HG03066 (cell line): ENCODE results near the gene NEK9.
A peak's percentile ranks its signal among the peaks of the same experiment; 100 is the strongest.
"Not testable (repeated sequence)": the region's sequence is repeated elsewhere in the genome, so short reads cannot be mapped to it uniquely, and the experiment has no call there.

Experiments
- ATAC-seq: cut with Tn5 transposase; IDR thresholded peaks from one replicate; pipeline ENCODE4 v1.9.1; 2021; ENCODE audit warnings: low read depth; ENCODE audit not compliant: unreplicated experiment

NEK9 gene

GRCh38 chr14:75069121-75069810 lies 57.6 kb downstream of the NEK9 start, which contains the start of gene ZC2HC1C:
ZC2HC1C (plus strand) TSS chr14:75069641; CDS start chr14:75070574, 933 bp downstream.
- ATAC-seq: peak; percentile 74

- ATAC-seq: no peak
Observed at GRCh38 chr14:75068294-75069120, 58.3 kb downstream of the NEK9 start.

- ATAC-seq: not testable (repeated sequence)
Observed at GRCh38 chr14:75067765-75068164, 59.1 kb downstream of the NEK9 start.

- no peak for ATAC-seq
Observed at GRCh38 chr14:75067212-75067611, 59.6 kb downstream of the NEK9 start.

GRCh38 chr14:75066691-75067090 lies 60.2 kb downstream of the NEK9 start:
- ATAC-seq: no peak

- ATAC-seq: peak; percentile 11
Observed at GRCh38 chr14:75064205-75064567, 62.7 kb downstream of the NEK9 start.

GRCh38 chr14:75063491-75064204 lies 63.2 kb downstream of the NEK9 start, which contains the start of gene ACYP1:
ACYP1 (minus strand) TSS chr14:75064024; CDS start chr14:75063553, 471 bp downstream.
- ATAC-seq: peak; percentile 96

GRCh38 chr14:75063013-75063412 lies 63.8 kb downstream of the NEK9 start:
- ATAC-seq: no peak

- ATAC-seq: no peak
Observed at GRCh38 chr14:75060420-75060819, 66.4 kb downstream of the NEK9 start.

- ATAC-seq: no peak
Observed at GRCh38 chr14:75059642-75060041, 67.2 kb downstream of the NEK9 start.

GRCh38 chr14:75054421-75054820 lies 72.4 kb downstream of the NEK9 start:
- no peak for ATAC-seq

GRCh38 chr14:75053396-75054291 lies 73.2 kb downstream of the NEK9 start:
- ATAC-seq: no peak

GRCh38 chr14:75051556-75051899 lies 75.3 kb downstream of the NEK9 start:
- no peak for ATAC-seq

GRCh38 chr14:75050852-75051555 lies 75.8 kb downstream of the NEK9 start, which contains the start of gene MLH3:
MLH3 (minus strand) TSS chr14:75051467; CDS start chr14:75049655, 1,812 bp downstream.
- no peak for ATAC-seq

- ATAC-seq: no peak
Observed at GRCh38 chr14:75049731-75050201, 77.1 kb downstream of the NEK9 start.

- no peak for ATAC-seq
Observed at GRCh38 chr14:75049136-75049535, 77.7 kb downstream of the NEK9 start.

GRCh38 chr14:75048101-75048500 lies 78.7 kb downstream of the NEK9 start:
- no peak for ATAC-seq

- no peak for ATAC-seq
Observed at GRCh38 chr14:75047506-75047905, 79.3 kb downstream of the NEK9 start.

- no peak for ATAC-seq
Observed at GRCh38 chr14:75046899-75047298, 79.9 kb downstream of the NEK9 start.
